ENCODE data around the gene TACC2.

Gene TACC2

GRCh38 chr10:122176232-122177213, 187.6 kb downstream of the TACC2 start:
- DNase-seq: no peak
- Mint-ChIP-seq H3K4me3 (no peak overlapping the region), H3K27ac (peak overlapping the region; percentile 4), H3K4me1 (peaks cover 50% of the 10 kb centered on the region), H3K9me3 (no peaks in the 10 kb centered on the region), H3K36me3 (ENCODE audit: low read depth) (no peaks in the 10 kb centered on the region), H3K27me3 (ENCODE audit: low read depth, poor library complexity) (peaks cover 3% of the 10 kb centered on the region)
- no peak for TF ChIP-seq CTCF (IDR thresholded peaks at IDR 0.05)

GRCh38 chr10:122178655-122179054, 189.7 kb downstream of the TACC2 start:
- Mint-ChIP-seq H3K27ac (no peak overlapping the region), H3K27me3 (ENCODE audit: low read depth, poor library complexity) (peaks cover 6% of the 10 kb centered on the region), H3K36me3 (ENCODE audit: low read depth) (no peaks in the 10 kb centered on the region), H3K9me3 (no peaks in the 10 kb centered on the region), H3K4me3 (no peak overlapping the region), H3K4me1 (peaks cover 47% of the 10 kb centered on the region)
- TF ChIP-seq CTCF (IDR thresholded peaks at IDR 0.05): no peak
- DNase-seq: no peak

- H3K36me3 Mint-ChIP-seq (ENCODE audit: low read depth): peaks cover 4% of the 10 kb centered on the region
- H3K4me3 Mint-ChIP-seq: no peak overlapping the region
- H3K9me3 Mint-ChIP-seq: no peaks in the 10 kb centered on the region
- H3K27ac Mint-ChIP-seq: peak overlapping the region; percentile 72
- peaks cover 6% of the 10 kb centered on the region for H3K27me3 Mint-ChIP-seq (ENCODE audit: low read depth, poor library complexity)
- peaks cover 51% of the 10 kb centered on the region for H3K4me1 Mint-ChIP-seq
- no peak for TF ChIP-seq CTCF (IDR thresholded peaks at IDR 0.05)
- DNase-seq: no peak
Measured at GRCh38 chr10:122181041-122181732, 192.2 kb downstream of the TACC2 start.

GRCh38 chr10:122181876-122182275, 192.9 kb downstream of the TACC2 start:
- TF ChIP-seq CTCF (IDR thresholded peaks at IDR 0.05): no peak
- Mint-ChIP-seq H3K27ac (peak overlapping the region; percentile 39), H3K36me3 (ENCODE audit: low read depth) (peaks cover 4% of the 10 kb centered on the region), H3K4me1 (peaks cover 51% of the 10 kb centered on the region), H3K27me3 (ENCODE audit: low read depth, poor library complexity) (peaks cover 6% of the 10 kb centered on the region), H3K9me3 (no peaks in the 10 kb centered on the region), H3K4me3 (no peak overlapping the region)
- no peak for DNase-seq

GRCh38 chr10:122182308-122182707, 193.3 kb downstream of the TACC2 start:
- TF ChIP-seq CTCF (IDR thresholded peaks at IDR 0.05): no peak
- no peaks in the 10 kb centered on the region for H3K9me3 Mint-ChIP-seq
- H3K27ac Mint-ChIP-seq: peak overlapping the region; percentile 51
- no peak for DNase-seq
- H3K36me3 Mint-ChIP-seq (ENCODE audit: low read depth): peaks cover 4% of the 10 kb centered on the region
- H3K4me3 Mint-ChIP-seq: no peak overlapping the region
- peaks cover 51% of the 10 kb centered on the region for H3K4me1 Mint-ChIP-seq
- H3K27me3 Mint-ChIP-seq (ENCODE audit: low read depth, poor library complexity): peaks cover 6% of the 10 kb centered on the region

All from nephron progenitor cell (in vitro differentiated cells).